Heart right ventricle (tissue), 16 donors: ENCODE measurements around the gene PKN2. TPM values are rescaled to one million over a fixed set of nuclear protein-coding genes. Genes with fewer than 3 reads are reported as not detected.

Experiments
- ATAC-seq, 8 donors: fragments of 200-7000 bp; cut with Tn5 transposase; one replicate each; pipeline ENCODE4 v1.9.1; 2020; ENCODE audit warnings: mild to moderate bottlenecking in 8 of 8, moderate library complexity in 8 of 8, moderate number of reproducible peaks in 1 of 8
- DNase-seq, 2 donors: peaks; one replicate each; pipeline ENCODE4 v3.0.0-alpha.2; 2020
- H3K27ac ChIP-seq, 10 donors: fragments of 200-600 bp; sonication (generic) in 2 of 10; one replicate each; pipeline versions ENCODE4 v1.5.0 to v1.8.0; 2020 to 2022; ENCODE audit warnings: mild to moderate bottlenecking in 3 of 10
- H3K27me3 ChIP-seq, 7 donors: fragments of 200-600 bp; one replicate each; pipeline ENCODE4 v1.8.0; 2021 to 2022; ENCODE audit warnings: mild to moderate bottlenecking in 2 of 7
- H3K36me3 ChIP-seq, 9 donors: fragments of 200-600 bp; sonication (generic) in 1 of 9; one replicate each; pipeline versions ENCODE4 v1.5.0 to v1.8.0; 2020 to 2022; ENCODE audit warnings: mild to moderate bottlenecking in 2 of 9
- H3K4me1 ChIP-seq, 9 donors: fragments of 200-600 bp; sonication (generic) in 1 of 9; one replicate each; pipeline versions ENCODE4 v1.5.0 to v1.8.0; 2020 to 2022; ENCODE audit warnings: mild to moderate bottlenecking in 4 of 9
- H3K4me3 ChIP-seq, 10 donors: fragments of 200-600 bp; sonication (generic) in 2 of 10; one replicate each; pipeline versions ENCODE4 v1.5.0 to v1.8.0; 2020 to 2022; ENCODE audit warnings: mild to moderate bottlenecking in 7 of 10, moderate library complexity in 2 of 10
- H3K9me3 ChIP-seq, 11 donors: fragments of 200-600 bp in 10 of 11; sonication (generic) in 2 of 11; one replicate each; pipeline versions ENCODE4 v1.5.0 to v1.8.0; 2013 to 2022; ENCODE audit warnings: mild to moderate bottlenecking in 2 of 11, control low read depth in 1 of 11, moderate library complexity in 1 of 11
- WGBS, 2 donors: extraction: QIAGEN DNeasy Blood & Tissue Kit; methylation state at CpG; one replicate each; pipeline ENCODE4 v1.1.7; 2013; ENCODE audit warnings: inconsistent platforms in 1 of 2; 5-methylcytosine and 5-hydroxymethylcytosine counted together
- intact Hi-C, 10 donors: fragments of 100-400 bp; cut with DNase I; formaldehyde crosslinking; loops; one replicate each; pipeline versions ENCODE4 v1.11.1 to v1.14.2; 2022
- polyA plus RNA-seq, 2 donors: library from polyadenylated mRNA; stranded (reverse); fragments of 200-250 nt; gene quantifications; one replicate each; pipeline ENCODE4 v1.2.3, GENCODE V29; 2013
- total RNA-seq, 10 donors: library from RNA; stranded (reverse); fragmentation: NEBNext Ultra II Directional in 3 of 10; extraction: Animal tissue kit (Norgen Biotek cat#: 25700) in 3 of 10; gene quantifications; one replicate each; pipeline versions ENCODE4 v1.2.1 to v1.2.4, GENCODE V29; 2021 to 2023
- TF ChIP-seq, protein P1 (sequence below), 9 donors: fragments of 200-600 bp; sonication (generic) in 2 of 9; IDR thresholded peaks; one replicate each; pipeline versions ENCODE4 v1.5.0 to v1.8.0; 2021 to 2022; ENCODE audit warnings: antibody characterized with exemption in 9 of 9, mild to moderate bottlenecking in 5 of 9, moderate library complexity in 1 of 9
- donor health status: Arrhythmogenic right ventricular cardiomyopathy.
- donor health status: ischemic (EF 13 %, LVEDD 7.1; RV severe dilation, severe dysfunction).
- donor health status: healthy with polysubstance abuse.
- donor health status: DM: no; HTN: yes; CAD: no.
- donor health status: DM: no; HTN: no; CAD: no.
- donor health status: ischemic (EF 25% LVEDD 6.9; RV normal size, moderate dysfunction).
- donor health status: ischemic (EF 25% LVEDD 5.7; RV mildly dilated, moderate dysfunction).
- donor health status: healthy.
- donor health status: DM: yes; HTN: yes; CAD: no.
- donor health status: Ischemic cardiomyopathy.
- donor health status: ischemic (EF 35%, LVEDD 5.7; RV mildly dilated, moderate dysfunction).
- donor health status: nonischemic (EF 11% LVEDD 7.7; RV severe dilation, severe dysfunction).
- donor health status: DM: yes; HTN: yes; CAD: no.
- donor health status: PGD.
- donor health status: ischemic (EF 29% LVEDD 5.4; RV normal size, mild dysfunction).
- donor health status: nonischemic (EF 23%, LVEDD 6.1; RV moderate dilation, normal function).

PKN2 gene
- total and polyA plus RNA-seq, 12 donors, result 6.2 to 42.8 (median 33.6) TPM

DNA sequence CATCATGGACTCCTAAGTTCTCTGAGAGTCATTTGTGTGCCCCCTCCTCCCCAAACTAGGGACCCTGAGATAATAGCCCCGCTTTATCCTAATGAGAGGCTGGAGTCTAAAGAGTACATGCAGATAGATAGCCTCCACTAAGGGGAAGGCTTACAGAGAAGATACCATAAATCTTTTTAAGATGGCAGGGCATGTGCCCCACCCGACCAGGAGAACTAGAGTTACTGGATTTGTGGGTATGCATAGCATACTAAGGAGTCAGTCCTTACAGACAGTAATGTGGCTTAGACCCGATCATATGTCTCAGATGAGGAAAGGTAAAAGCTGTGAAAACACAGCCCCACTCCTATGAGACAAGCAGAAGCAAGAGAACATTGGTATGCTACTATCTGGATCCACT is 25.7 kb upstream of the PKN2 start:
- Histone ChIP-seq H3K9me3 (no peaks in the 10 kb centered on the region), H3K27me3 (no peaks in the 10 kb centered on the region), H3K4me3 (no peak overlapping the region), H3K4me1 (peaks cover 0 to 7% (median 0%) of the 10 kb centered on the region in 9 donors), H3K36me3 (no peaks in the 10 kb centered on the region), H3K27ac (no peak overlapping the region)
- TF ChIP-seq, protein P1, sequence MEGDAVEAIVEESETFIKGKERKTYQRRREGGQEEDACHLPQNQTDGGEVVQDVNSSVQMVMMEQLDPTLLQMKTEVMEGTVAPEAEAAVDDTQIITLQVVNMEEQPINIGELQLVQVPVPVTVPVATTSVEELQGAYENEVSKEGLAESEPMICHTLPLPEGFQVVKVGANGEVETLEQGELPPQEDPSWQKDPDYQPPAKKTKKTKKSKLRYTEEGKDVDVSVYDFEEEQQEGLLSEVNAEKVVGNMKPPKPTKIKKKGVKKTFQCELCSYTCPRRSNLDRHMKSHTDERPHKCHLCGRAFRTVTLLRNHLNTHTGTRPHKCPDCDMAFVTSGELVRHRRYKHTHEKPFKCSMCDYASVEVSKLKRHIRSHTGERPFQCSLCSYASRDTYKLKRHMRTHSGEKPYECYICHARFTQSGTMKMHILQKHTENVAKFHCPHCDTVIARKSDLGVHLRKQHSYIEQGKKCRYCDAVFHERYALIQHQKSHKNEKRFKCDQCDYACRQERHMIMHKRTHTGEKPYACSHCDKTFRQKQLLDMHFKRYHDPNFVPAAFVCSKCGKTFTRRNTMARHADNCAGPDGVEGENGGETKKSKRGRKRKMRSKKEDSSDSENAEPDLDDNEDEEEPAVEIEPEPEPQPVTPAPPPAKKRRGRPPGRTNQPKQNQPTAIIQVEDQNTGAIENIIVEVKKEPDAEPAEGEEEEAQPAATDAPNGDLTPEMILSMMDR (IDR thresholded peaks at IDR 0.05), result no peak
- intact Hi-C loops, result loop anchor here in 8 of 10 donors (5.0 to 10.0 kb wide), 7 partner anchors 136 to 226 kb away; no protein-coding TSS in a partner anchor
- 82 to 88% methylated on average over 3 of the region's 3 CpGs for WGBS, 2 donors
- DNase-seq (no peak), ATAC-seq (no peak)

DNA sequence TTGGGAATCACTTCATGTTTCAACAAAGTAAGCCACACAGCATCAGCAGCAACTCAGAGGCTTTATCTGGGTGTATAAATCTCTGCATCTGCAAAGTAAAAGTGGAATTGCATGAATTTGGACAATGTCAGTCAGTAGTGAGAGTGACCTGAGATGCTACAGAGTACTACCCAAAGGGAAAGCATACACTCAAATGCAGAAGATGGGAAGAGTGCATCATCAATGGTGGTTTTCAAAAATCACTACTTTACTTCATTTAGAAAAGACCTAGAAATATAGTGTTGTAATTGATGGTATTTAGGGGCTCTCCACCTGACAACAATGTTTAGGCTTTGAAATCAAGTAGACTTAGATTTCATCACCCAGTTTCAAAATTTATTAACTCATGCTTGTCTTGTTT is 24.5 kb upstream of the PKN2 start:
- intact Hi-C loops, result loop anchor here in 8 of 10 donors (5.0 to 10.0 kb wide), 7 partner anchors 135 to 225 kb away; no protein-coding TSS in a partner anchor

DNA sequence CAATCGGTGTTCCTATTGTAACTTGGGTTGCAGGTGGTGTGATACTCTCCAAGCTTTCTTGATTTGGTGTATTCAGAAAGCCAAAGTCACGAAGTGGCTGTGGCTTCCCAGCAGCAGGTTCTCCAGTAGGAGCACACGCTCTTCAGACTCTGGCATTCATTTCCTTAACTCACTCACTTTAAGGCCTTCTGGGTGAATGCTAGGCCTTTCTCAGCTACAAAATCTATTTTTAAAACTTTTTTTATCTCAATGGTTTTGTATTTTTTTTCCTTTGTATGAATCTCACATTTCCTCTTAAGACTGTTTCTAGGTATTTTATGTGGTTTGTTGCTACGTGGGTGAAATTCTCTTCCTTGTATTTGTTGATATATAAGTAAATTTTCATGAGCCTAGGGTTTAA is 22.9 kb upstream of the PKN2 start:
- ATAC-seq, result no peak
- 76 to 89% methylated on average over 4 of the region's 4 CpGs for WGBS, 2 donors
- peaks cover 0 to 7% (median 0%) of the 10 kb centered on the region in 9 donors for H3K4me1 ChIP-seq
- no peaks in the 10 kb centered on the region for H3K36me3 ChIP-seq
- no peaks in the 10 kb centered on the region for H3K9me3 ChIP-seq
- intact Hi-C loops, result no loop called here
- H3K27me3 ChIP-seq, result no peaks in the 10 kb centered on the region
- no peak overlapping the region for H3K27ac ChIP-seq
- no peak for DNase-seq
- TF ChIP-seq, protein P1 (IDR thresholded peaks at IDR 0.05), result no peak
- H3K4me3 ChIP-seq, result no peak overlapping the region

More for the DNA sequence above, 24.5 kb upstream of the PKN2 start:
- Histone ChIP-seq H3K36me3 (no peaks in the 10 kb centered on the region), H3K4me3 (no peak overlapping the region), H3K27ac (no peak overlapping the region), H3K9me3 (no peaks in the 10 kb centered on the region), H3K4me1 (peaks cover 0 to 7% (median 0%) of the 10 kb centered on the region in 9 donors), H3K27me3 (no peaks in the 10 kb centered on the region)
- no peak for DNase-seq
- TF ChIP-seq, protein P1 (IDR thresholded peaks at IDR 0.05), result no peak
- ATAC-seq, result no peak

DNA sequence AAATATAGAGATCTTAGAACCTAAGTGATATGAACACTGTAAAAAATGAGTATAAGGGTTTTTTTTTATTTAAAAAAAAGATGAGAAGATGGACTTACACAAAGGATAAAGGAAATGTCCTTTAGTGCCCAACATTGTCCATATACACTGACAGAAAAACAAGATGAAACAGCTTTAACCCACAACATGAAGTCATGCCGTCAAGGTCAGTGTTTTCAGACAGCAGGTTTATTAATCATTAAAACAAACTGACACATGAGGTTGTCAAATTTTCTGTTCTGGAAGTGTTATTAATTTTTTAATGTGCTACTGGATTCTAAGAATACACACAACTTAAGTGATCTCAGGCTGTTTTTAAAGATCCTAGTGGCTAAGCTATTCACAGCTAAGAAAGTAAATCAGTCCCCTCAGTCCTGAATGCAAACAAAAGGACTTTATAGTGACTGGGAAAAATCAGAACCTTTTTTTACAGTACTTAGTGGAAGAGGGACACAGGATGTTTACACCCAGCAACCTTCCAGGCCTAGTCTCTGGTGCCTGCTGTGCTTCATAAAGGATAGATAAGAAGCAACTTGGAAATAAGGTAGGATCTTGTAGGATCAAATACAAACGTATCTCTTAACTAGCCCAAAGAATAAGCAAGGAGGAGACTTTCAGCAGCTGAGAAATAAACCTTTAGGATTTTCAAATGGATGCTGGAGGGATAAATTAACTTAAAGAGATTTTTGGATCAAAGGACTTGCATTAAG is 21.9 kb upstream of the PKN2 start:
- ATAC-seq, result no peak
- 30 to 32% methylated on average over 2 of the region's 2 CpGs for WGBS, 2 donors
- intact Hi-C loops, result no loop called here
- peak overlapping the region in 1 of 10 donors; percentile 49 for H3K27ac ChIP-seq
- H3K9me3 ChIP-seq, result no peaks in the 10 kb centered on the region
- H3K4me3 ChIP-seq, result no peak overlapping the region
- peaks cover 0 to 7% (median 0%) of the 10 kb centered on the region in 9 donors for H3K4me1 ChIP-seq
- H3K36me3 ChIP-seq, result no peaks in the 10 kb centered on the region
- TF ChIP-seq, protein P1 (IDR thresholded peaks at IDR 0.05), result no peak
- no peak for DNase-seq
- no peaks in the 10 kb centered on the region for H3K27me3 ChIP-seq
